HG02588 (cell line): Measurements from ENCODE around the gene ZNF33B.
"Not testable (repeated sequence)": the region's sequence is repeated elsewhere in the genome, so short reads cannot be mapped to it uniquely, and the experiment has no call there.

Experiments used
- ATAC-seq: cut with Tn5 transposase; IDR thresholded peaks from one replicate; pipeline ENCODE4 v1.9.1; 2021; ENCODE audit warnings: mild to moderate bottlenecking, moderate library complexity; ENCODE audit not compliant: unreplicated experiment

The ZNF33B gene

DNA sequence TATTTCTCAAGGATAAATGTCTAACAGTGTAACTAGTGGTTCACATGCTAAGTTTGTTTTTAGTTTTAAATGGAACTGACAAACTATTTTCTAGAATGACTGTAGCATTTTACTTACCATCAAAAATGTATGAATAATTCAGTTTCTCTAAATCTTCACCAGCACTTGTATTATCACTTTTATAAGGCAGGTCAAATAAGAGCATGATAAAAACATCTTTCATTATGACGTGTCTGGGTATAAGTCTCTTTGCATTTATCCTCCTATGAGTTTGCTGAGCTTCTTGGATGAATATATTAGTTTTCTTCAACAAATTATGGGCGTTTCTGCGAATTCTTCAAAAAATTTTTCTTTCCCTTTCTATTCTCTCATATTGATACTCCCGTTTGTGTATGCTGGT is 19.9 kb downstream of the ZNF33B start:
- ATAC-seq = no peak

DNA sequence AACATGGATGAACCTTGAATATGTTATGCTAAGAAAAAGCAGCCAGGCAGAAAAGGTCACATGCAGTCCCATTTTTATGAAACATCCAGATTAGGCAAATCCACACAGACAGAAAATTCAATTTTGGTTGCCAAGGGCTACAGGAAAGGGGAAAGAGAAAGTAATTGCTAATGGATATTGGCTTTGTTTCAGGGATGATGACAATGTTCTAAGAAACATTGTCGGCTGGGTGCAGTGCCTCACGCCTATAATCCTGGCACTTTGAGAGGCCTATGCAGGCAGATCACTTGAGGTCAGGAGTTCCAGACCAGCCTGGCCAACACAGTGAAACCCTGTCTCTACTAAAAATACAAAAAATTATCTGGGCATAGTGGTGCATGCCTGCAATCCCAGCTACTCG is 23.0 kb downstream of the ZNF33B start:
- no peak for ATAC-seq

DNA sequence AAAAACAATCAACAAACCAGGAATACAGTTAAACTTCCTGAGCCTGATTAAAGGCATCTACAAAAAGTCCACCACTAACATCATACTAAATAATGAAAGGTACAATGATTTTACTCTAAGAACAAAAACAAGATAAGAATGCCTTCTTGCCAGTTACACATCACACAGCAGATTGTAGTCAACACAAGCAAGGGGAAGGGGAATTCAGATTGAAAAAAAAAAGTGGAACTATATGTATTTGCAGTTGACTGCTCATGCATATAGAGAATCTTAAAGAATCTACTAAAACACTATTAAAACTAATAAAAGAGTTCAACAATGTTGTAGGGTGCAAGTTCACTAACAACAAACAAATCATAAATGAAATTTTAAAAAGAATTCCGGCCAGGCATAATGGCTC is 28.5 kb downstream of the ZNF33B start:
- no peak for ATAC-seq

DNA sequence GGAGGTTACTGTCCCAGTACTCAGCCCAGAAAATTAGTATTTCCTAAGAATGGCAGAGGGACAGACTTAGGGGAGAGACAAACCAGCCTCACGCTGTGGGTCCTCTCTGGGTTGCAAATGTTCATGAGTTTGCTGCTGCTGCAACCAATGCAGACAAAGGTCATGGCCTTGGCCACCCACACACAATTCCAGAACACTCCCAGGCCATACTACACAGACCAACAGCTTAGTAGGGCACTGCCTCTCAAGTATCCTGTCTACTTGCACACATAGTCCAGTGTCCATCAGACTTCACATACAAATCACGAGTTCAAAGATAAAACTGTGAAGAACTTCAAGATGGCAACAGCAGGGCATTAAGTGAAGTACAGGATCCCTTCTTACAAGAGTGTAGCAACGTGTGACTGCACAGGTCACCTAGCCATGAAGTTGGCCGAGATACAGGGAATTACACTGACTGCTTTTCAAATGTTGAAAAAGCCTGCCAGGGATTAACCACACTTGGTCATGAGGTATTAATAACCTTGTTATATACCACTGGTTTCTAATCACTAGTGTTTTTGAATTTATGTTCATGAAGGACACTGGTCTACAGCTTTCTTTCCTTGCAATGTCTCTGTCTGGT is 40.0 kb downstream of the ZNF33B start:
- ATAC-seq = no peak

DNA sequence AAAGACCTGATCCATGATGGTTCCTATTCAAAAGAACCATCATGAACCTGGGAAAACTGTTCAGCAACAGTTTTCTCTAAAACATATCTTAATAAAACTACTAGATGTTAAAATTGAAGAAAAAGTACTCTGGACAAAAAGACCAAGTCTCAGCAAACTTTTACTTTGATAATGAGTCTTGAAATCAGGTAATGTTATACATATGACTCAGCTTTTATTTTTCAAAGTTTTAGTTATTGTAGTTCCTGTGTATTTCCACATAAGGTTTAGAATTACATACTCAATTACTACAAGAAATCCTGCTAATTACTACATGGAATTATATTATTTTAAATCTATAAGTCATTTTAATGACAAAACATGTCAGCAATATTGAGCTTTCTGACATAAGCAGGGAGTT is 42.2 kb downstream of the ZNF33B start:
- no peak for ATAC-seq

DNA sequence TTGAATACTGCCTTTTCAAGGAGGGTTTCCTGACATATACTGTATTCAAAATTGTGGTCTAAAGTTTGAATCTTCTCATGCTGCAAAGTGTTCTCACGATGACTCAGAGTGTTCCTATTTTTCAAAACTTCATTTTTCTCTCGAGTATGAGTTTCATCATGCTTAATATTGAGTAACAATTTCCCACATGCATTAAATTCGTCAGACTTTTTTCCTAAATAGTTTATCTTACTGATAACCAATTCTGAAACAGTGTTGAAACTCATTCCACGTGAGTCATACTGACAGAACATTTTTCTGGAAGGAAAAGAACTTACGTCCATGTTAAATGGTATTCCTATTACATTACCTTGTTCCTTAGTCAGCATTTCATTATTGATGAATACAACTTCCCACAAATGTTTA is 44.1 kb downstream of the ZNF33B start:
- no peak for ATAC-seq

DNA sequence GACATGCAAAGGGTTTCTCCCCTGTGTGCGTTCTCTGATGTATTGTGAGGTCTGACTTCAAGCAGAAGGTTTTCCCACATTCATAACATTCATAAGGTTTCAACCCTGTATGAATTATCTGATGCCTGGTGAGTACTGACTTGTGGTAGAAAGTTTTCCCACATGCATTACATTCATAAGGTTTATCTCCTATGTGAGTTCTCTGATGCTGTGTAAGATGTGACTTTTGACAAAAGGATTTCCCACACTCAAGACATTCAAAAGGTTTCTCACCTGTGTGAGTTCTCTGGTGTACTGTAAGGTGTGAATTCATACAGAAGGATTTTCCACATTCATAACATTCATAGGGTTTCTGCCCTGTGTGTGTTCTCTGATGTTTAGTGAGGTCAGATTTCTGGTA is 45.1 kb downstream of the ZNF33B start:
- ATAC-seq = no peak

DNA sequence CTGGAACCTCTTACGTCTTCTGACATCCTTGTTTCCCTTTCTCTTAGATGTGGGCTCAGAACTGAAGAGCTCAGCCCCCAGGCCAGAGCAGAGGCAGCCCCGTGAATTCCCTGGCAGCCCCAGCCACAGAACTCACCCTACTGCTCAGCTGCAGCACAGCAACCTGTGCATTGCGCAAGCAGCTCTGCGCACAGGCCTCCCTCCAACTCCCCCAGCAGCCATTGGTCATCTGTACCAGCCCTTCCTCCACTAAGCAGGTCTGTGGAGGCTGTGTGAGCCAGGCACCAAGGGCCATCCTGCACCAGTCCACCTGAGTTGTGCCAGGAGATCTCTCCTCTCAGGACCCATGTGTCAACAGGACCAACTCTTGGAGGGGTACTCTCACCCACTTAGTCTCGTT is 54.5 kb downstream of the ZNF33B start:
- no peak for ATAC-seq

DNA sequence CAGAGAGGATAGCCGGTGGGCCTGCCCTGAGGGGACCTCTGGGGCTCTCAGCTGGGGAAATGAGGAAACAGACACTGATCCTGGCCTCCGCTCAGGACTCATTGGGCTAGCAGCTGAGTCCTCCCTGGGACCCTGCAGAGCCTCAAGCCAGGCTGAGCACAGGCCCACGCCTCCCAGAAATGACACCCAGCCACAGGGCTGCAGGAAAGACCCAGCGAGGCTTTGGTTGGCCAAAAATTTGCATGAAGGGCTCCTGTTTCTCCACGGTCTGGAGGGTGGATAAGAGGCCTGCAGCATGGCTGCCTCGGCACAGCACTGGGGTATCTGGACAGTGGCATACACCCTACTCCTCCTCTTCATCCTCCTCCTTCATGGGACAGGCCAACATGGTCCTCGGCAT is 60.4 kb downstream of the ZNF33B start:
- no peak for ATAC-seq

DNA sequence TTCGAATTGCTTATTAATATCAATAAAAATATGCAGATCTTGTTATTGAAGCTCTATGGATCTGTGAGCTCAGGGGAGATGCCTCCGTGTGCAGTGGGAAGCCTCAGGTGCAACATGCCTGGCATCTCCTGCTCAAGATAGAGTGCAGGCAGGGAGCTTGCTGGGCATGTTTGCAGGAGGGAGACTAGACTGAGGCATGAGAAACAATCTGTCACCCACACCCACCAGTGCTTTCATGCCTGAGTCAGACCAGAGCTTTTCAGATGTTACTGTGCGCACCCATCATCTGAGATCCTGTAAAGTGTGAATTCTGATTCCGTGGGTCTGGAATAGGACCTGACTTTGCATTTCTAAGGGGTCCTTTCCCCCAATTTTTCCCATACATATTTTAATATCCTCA is 62.0 kb downstream of the ZNF33B start:
- no peak for ATAC-seq

DNA sequence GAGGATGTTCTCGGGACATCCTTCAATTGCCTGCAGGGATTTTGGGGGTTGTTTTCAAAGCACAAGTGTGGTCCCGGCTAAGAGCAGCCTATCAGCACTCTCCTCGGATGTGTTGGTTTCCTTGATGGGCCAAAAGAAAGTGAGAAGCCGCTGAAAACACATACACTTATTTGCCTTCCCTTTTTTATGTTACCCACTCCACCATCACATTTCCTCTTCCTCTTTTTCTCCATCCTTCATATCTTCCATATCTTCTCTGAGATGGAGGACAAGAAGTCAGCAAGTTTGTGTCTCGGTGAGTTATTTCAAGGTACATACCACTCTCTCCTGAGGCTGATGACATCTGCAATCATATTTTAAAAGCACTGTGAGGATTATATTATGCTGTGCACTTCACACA is 64.0 kb downstream of the ZNF33B start:
- ATAC-seq = no peak

DNA sequence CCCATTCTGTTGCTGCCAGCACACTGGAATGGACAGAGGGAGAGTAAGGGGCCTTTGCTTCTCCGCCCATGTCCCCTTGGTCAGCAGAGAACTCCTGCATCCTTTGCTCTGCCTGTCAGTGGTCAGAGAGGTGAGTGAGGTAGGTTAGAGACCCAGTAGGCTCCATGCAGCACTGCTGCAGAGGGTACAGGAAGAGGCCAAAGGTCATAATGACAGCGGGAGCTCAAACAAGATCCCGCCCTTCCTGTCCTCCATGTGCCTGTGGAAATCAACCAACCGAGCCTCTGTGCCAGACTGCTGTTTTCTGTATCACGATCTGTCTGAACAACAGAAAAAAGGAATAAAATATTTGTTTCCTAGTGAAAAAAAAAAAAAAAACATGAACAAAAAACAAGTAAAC is 81.4 kb downstream of the ZNF33B start:
- ATAC-seq = no peak

DNA sequence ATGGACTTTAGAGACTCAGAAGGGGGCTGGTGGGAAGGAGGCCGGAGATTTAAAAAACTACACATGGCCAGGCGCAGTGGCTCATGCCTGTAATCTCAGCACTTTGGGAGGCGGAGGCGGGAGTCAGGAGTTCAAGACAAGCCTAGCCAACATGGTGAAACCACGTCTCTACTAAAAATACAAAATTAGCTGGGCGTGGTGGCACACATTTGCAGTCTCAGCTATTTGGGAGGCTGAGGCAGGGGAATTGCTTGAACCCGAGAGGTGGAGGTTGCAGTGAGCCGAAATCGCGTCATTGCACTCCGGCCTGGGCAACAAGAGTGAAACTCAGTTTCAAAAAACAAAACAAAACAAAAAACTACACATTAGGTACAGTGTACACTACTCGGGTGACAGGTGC is 84.8 kb downstream of the ZNF33B start:
- not testable (repeated sequence) for ATAC-seq

DNA sequence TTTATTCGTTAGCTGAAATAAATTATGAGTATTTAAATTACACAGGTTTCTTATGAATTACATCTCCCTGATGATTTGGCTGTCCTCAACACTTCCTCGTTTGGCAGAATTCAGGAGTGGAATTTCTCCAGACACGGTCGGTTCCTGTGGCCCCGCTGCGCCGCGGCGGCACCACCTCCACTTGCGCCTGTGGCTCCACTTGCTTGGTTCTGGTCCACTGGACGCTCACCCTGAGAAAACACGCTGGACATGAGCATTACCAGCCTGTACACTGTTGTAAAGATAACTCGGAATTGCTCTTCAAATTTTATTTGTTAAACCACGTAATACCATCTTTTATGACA is 85.3 kb downstream of the ZNF33B start:
- ATAC-seq = peak; percentile 31

DNA sequence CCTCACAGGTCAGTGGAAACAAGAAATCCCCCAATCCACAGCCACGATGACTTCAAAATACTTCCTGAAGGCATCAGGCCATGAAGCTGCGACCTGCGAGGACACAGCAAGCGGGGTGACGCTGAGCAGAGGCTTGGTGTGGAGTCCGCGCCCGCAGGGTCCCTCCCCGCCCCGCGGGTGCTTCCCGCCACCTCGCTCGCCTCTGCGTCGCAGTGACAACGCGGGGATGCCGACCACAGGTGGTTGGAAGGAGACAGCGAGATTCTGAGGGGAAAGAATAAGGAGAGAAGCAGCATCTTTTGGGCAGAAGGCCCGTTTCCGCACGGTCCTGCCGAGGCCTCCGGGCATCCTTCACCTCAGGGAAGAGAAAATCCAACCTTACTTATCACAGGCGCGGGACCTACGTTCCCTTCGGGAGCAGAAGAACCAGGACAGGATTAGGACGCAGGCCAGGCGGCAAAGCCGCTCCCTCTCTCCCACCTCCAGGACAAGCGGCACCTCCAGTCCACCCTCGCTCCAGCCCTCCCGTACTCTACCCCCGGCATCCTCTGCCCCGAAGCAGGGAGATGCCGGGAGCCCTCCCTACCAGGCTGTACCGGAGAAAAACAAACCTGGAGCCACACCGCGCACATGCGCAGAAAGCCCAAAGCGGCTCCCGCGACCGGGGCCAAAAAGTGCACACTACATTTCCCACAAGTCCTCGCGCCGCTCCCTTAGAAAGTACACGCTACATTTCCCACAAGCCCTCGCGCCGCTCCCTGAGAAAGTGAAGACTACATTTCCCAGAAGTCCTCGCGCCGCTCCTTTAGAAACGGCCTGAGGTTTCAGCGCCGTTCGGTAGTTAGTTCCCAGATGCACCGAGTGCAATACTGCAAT is 85.9 kb downstream of the ZNF33B start:
- peak; percentile 94 for ATAC-seq

DNA sequence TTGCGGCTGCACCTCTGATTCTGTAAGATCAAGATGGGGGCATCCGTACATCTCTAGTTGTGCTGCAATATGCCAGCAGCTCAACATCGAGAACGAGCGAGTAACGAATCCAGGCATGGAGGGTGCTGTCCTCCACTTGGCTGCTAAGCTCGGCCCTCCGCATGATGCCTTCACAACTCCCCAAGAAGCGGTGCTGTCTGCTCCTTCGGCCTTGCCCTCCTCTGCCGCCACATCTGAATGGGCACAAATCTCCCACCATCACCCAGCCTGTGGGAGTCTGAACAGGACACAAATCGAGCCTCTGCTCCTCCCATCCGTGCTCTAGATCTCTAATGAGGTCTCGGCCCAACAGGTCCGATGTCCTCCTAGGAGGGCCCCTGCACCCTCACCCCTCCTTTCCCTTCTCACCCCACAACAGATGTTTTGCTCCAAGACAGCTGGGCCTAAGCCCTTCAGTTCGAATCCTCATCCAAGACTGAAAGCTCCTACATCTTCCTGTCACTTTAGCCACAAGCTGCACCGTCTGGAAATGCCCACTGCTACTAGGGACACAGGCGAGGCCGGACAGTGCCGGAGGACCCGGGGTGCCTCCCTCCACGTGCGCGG is 86.7 kb downstream of the ZNF33B start:
- ATAC-seq = no peak

DNA sequence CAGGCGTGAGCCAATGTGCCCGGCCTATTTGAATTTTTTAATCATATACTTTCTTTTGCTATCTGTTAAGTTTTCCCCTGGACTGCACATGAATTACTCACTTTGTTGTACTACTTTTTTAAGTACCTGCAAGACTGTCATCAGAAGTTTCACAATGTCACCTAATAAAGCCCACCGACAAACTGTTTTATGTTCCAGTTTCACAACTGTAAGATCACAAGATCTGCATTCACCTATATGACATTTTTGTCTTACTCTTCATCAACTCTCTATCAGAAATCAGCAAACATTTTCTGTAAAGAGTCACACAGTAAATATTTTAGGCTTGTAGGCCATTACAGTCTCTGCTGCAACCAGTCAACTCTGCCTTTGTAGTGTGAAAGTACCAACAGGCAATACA is 88.5 kb downstream of the ZNF33B start:
- no peak for ATAC-seq

DNA sequence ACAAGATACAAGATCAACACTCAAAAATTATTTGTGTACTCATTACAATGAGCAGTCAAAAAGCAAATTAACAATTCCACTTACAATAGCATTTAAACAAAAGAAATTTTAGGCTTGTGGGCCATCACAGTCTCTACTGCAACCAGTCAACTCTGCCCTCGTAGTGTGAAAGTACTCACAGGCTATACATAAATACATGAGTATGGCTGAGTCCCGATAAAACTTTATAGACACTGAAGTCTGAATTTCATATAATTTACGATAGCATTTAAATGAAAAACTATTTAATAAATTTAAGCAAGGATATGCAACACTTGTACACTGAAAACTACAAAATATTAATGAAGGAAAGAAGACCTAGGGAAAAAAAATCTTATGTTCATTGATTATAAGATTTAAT is 90.1 kb downstream of the ZNF33B start:
- ATAC-seq = no peak

DNA sequence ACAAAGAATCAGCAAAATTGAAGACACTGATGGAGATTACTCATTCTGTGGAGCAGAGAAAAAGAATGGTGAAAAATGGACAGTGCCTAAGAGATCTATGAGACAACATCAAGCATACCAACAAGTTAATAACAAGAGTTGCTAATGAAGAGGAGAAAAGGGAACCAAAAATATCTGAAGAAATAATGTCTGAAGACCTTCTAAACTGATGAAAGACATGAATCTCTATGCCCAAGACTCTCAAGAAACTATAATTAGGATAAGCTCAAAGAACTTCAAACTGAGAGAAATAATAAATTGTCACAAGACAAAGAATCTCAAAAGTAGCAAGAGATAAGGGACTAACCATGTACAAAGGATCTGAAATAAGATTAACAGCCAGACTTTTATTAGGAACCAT is 93.4 kb downstream of the ZNF33B start:
- ATAC-seq = no peak

DNA sequence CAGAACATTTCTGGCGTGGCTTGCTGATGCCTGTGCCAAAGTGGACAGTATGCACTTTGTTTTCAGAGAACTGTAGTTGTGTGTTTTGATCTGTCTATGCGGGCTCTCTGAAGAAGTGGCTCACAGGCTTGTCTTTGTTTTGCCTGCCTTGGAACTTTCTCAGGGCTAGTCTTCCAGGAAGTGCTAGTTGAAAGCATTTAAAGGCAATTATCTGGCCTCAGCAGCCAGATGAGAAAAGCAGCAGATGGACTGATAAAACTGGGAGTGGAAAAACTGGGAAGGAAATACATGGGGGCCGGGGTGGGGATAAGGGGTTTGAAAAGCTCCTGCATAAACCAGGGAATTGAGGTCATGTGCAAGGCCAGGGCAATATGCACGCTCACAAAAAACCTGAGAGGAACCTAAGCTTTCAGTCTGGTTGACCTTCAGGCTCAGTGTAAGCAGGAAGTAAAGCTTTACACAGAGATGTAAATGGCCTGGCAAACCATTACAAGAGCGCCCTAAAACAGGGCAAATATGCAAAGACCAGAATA is 94.5 kb downstream of the ZNF33B start:
- ATAC-seq = no peak
